K562 (cell line): ENCODE measurements around the gene LPIN2.

Experiments used
- CBX8 ChIP-seq: fragments of 200-600 bp; sonication (generic); IDR thresholded peaks from 2 replicates; pipeline ENCODE4 v1.6.1; 2012; ENCODE audit warnings: borderline replicate concordance, mixed run types, low read depth, mild to moderate bottlenecking, moderate library complexity, mixed read lengths, low read length, control low read depth, inconsistent platforms; ENCODE audit not compliant: poor library complexity, severe bottlenecking; ENCODE audit errors: extremely low read depth
- CTCF ChIP-seq, 3 experiments: IDR thresholded peaks in 2 of 3; conservative IDR thresholded peaks in 1 of 3; 2 replicates each; pipeline ENCODE4 v1.5.1; 2011 to 2012; ENCODE audit warnings: low read length in 3 of 3, mild to moderate bottlenecking in 3 of 3, control low read depth in 2 of 3, improper control_type of control experiment in 1 of 3, inconsistent platforms in 1 of 3, low read depth in 1 of 3, mixed read lengths in 1 of 3, moderate library complexity in 1 of 3; ENCODE audit not compliant: insufficient read depth in 2 of 3
- DMBX1 ChIP-seq: fragments of 250-450 bp; sonication (Bioruptor Pico); IDR thresholded peaks from 2 replicates; pipeline ENCODE4 v1.8.0; 2022; ENCODE audit warnings: inconsistent platforms, mild to moderate bottlenecking, moderate library complexity, borderline replicate concordance
- KAT7 ChIP-seq: sonication (generic); formaldehyde crosslinking; IDR thresholded peaks from 2 replicates; pipeline ENCODE4 v1.8.0; 2022; ENCODE audit warnings: missing genetic modification reagents, mild to moderate bottlenecking, borderline replicate concordance
- KLF1 ChIP-seq: fragments of 450-650 bp; IDR thresholded peaks from 2 replicates; pipeline ENCODE4 v1.6.1; 2016; ENCODE audit warnings: missing genetic modification characterization, missing compliant biosample characterization
- MYC ChIP-seq, 2 experiments: fragments of 250-450 bp in 1 of 2; sonication (Bioruptor Pico) in 1 of 2; IDR thresholded peaks; 2 replicates each; pipeline versions ENCODE4 v1.5.1 to v1.6.1; 2012 to 2021; ENCODE audit warnings: low read depth in 2 of 2, borderline replicate concordance in 1 of 2, improper control_type of control experiment in 1 of 2, low read length in 1 of 2, mild to moderate bottlenecking in 1 of 2, moderate library complexity in 1 of 2
- POLR2A ChIP-seq: fragments of 450-650 bp; conservative IDR thresholded peaks from 2 replicates; pipeline ENCODE4 v1.6.1; 2016
- POLR2AphosphoS5 ChIP-seq: IDR thresholded peaks from 2 replicates; pipeline ENCODE4 v1.6.1; 2011; ENCODE audit warnings: mild to moderate bottlenecking, low read depth, low read length, moderate library complexity; ENCODE audit not compliant: control insufficient read depth, insufficient read depth
- REST ChIP-seq, 2 experiments: fragments of 450-650 bp; formaldehyde crosslinking in 1 of 2; IDR thresholded peaks; 2 replicates each; pipeline versions ENCODE4 v1.4.0 to v1.6.1; 2014 to 2020; ENCODE audit warnings: mild to moderate bottlenecking in 2 of 2, borderline replicate concordance in 1 of 2, low read depth in 1 of 2
- ZBTB26 ChIP-seq: fragments of 450-650 bp; formaldehyde crosslinking; IDR thresholded peaks from 2 replicates; pipeline ENCODE4 v1.4.0; 2022; ENCODE audit warnings: missing genetic modification characterization
- ZBTB40 ChIP-seq, 2 experiments: fragments of 450-650 bp in 1 of 2; sonication (generic) in 1 of 2; formaldehyde crosslinking in 1 of 2; IDR thresholded peaks; 2 replicates each; pipeline versions ENCODE4 v1.7.1 to v1.9.0; 2016 to 2022; ENCODE audit warnings: inconsistent platforms in 1 of 2, mild to moderate bottlenecking in 1 of 2, missing genetic modification reagents in 1 of 2
- ZNF232 ChIP-seq: sonication (generic); formaldehyde crosslinking; IDR thresholded peaks from 2 replicates; pipeline ENCODE4 v1.8.0; 2022; ENCODE audit warnings: mild to moderate bottlenecking, missing genetic modification reagents
- ZNF274 ChIP-seq: IDR thresholded peaks from 2 replicates; pipeline ENCODE4 v1.6.1; 2011; ENCODE audit warnings: low read depth, mild to moderate bottlenecking, low read length, moderate library complexity, borderline replicate concordance

- TF ChIP-seq POLR2A (no peak), CBX8 (no peak), CTCF (IDR thresholded peaks at IDR 0.05 in 2 of 3, conservative IDR thresholded peaks at IDR 0.05 in 1 of 3; ENCODE audit: insufficient read depth in 2 of 3, low read depth in 1 of 3, low read length in 3 of 3) (no peak), ZBTB40 (IDR thresholded peaks at IDR 0.05) (no peak), ZBTB40 (CRISPR knock-in tag; IDR thresholded peaks at IDR 0.05) (no peak), MYC (IDR thresholded peaks at IDR 0.05; ENCODE audit: low read depth, low read length) (no peak), MYC (CRISPR knock-in tag; IDR thresholded peaks at IDR 0.05; ENCODE audit: borderline replicate concordance, low read depth) (no peak), KLF1 (no peak), ZBTB26 (CRISPR knock-in tag) (no peak), REST (IDR thresholded peaks at IDR 0.05; ENCODE audit: borderline replicate concordance) (no peak), REST (CRISPR knock-in tag; IDR thresholded peaks at IDR 0.05; ENCODE audit: low read depth) (no peak), KAT7 (CRISPR knock-in tag) (no peak), ZNF274 (no peak), DMBX1 (CRISPR knock-in tag) (no peak), POLR2AphosphoS5 (no peak), ZNF232 (CRISPR knock-in tag) (no peak)
Observed at GRCh38 chr18:3059272-3059671, 46.3 kb upstream of the LPIN2 start.
